HL-60/S4 treated with retinoic acid at 250 ng/mL for 4 days and 3 days (cell line): ENCODE results near the gene CDON.
"Not testable (repeated sequence)": the region's sequence is repeated elsewhere in the genome, so short reads cannot be mapped to it uniquely, and the experiment has no call there.

Source experiments
- in situ Hi-C: fragments of 300-500 bp; cut with MboI; formaldehyde crosslinking; loops from 2 replicates; pipeline ENCODE4 v1.7.0; 2022; ENCODE audit warnings: low sequenced_read_pairs

CDON gene

DNA sequence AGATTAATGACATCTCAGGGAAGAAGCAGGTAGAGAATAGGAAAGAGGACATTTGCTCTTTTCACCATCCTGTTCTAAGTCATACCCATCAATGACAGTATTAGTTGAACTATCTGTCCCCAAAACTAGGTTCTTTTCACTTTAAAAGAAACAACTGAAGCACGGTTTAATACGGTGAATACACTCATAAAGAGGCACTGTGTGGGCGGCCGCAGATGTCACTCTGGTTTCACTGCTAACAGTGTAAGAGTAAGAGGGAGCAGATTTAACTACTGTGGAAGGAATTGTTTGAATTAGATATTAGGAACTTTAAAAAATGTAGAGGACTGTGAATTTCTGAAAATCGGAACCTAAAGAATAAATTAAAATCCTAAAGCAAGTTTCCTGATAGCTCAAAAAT, 67.4 kb downstream of the CDON start:
- in situ Hi-C loops: no loop called here

DNA sequence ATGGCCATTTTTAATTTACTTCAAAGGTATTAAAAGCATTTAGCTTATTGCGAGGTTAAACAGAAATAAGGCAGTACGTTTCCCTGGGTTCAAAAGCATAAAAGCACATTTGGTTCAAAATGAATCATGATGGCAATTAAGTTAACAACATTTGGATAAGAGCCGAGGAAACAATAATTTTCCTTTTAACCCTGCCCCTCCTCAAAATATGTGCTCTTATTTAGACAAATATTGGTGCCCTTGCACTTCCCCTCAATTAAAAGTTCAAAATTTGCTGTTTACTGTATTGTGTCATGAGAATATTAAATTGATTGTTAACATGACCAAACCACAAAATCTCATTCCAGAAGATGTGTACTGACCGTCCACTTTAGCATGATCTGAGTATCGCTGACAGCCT, 68.2 kb downstream of the CDON start:
- in situ Hi-C loops: no loop called here

DNA sequence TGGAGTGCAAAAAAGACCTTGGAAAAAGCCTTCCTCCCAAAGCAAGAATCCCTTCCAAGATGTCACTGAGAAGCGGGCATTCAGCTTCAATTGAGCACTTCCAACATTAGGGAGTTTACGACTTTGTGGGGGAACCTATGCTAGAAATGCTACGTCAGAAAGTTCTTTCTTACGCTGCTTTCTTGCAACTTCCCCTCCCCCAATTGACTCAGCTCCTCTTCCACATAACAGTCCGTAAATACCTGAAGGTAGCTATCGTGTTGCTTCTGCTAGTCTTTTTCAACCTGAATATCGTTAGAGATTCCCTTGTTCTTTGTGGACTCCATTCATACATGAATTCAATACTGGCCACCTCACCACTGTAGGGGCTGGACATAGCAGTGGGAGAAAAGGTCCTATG, 69.8 kb downstream of the CDON start:
- in situ Hi-C loops: no loop called here

DNA sequence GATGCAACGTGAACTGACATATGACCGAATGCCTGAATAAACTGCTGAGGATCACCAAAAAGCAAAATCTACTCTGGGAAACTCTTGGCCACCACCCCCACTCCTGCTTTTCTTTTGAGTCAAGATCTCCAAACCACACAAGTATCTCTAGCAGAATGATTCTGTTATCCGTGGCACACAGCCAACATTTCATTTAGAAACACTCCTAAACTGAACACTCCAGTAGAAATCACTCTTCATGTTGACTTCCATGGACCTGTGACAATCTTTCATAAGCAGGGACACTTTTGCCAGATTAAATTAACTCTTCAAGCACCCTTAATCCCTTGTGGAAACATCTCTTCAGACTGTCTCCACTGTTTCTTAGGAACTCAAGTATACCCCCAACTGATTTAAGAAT, 72.4 kb downstream of the CDON start:
- in situ Hi-C loops: no loop called here

DNA sequence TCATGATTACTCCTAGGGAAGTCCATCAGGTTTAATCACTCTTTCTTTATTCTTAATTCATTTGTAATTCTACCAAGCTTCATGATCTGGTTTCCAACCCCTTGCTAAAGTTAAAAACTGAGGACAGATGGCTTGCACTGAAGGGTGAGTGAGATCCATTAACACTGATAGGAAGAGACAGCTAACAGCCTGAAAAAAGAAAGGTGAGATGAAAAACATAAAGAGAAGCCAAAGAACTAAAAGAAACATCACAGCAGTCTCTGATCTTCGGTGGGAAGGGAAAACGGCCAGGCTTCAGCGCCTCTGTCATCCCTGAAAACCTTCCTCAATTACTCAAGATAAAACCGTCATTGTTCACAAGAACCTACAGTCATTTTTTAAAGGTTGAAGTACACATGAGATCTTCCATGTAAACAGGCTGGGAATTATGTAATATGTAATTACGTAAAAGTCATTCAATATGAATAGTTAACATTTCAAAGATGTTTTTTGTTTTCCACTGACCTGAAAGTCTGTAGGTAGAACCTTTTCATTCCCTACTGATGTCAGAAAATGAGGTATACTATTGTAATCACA, 75.5 kb downstream of the CDON start:
- in situ Hi-C loops: no loop called here

DNA sequence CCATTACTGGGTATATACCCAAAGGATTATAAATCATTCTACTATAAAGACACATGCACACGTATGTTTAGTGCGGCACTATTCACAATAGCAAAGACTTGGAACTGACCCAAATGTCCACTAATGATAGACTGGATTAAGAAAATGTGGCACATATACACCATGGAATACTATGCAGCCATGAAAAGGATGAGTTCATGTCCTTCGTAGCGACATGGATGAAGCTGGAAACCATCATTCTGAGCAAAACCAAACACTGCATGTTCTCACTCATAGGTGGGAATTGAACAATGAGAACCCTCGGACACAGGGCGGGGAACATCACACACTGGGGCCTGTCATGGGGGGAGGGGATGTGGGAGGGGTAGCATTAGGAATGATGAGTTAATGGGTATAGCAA, 76.7 kb downstream of the CDON start:
- in situ Hi-C loops: not testable (repeated sequence)

DNA sequence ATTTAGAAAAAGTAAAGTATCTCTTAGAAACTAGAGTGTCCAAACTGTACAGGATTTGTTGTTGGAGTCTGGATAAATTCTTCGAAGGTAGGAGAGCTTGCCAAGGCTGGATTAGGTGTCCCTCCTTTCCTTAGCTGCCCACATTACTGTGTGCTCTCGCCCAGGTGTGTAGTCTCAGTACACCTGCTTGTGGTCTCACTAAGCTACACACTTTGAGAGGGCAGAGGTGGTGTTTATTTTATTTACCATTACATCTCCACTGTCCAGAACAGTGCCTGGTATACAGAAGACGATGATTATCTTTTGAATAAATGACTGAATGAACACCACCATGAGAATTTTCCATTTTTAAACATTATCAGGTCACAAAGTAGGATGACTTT, 80.3 kb downstream of the CDON start:
- in situ Hi-C loops: no loop called here

DNA sequence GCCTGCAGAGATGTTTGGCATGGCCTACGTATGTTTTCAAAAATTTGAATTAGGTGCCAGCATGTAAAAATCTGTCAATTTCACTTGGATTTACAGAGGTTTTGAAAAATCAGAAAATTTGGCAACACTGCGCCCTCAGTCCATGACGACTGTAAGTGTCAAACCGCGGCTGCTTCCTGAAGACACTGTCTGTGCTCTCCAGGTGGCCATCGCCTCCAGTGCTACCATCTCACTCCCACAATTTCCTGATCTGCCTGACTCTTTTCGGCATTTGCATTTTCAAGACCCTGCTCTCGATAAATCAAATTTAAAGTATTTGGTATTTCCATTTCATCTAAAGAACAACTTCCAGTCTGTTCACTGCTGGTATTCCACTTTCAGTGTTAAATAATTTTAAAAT, 82.2 kb downstream of the CDON start:
- in situ Hi-C loops: no loop called here

DNA sequence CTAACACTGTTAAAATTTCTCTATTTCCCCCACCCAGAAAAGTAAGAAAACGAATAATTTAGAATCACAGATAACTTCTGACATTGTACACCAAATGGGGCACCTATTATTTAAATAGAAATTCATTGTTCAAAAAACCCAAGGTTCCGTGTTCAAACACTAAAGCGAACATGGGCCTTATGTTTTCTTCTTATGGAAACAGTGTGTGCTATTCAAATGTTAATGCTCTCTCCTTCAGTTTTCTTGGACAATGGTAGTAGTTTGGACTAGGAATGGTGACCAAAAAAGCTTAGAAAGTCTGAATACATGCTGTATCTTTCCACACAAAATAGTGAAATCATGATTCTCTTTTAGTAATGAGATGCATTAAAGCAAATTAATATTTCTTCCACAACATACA, 83.2 kb downstream of the CDON start:
- in situ Hi-C loops: no loop called here

DNA sequence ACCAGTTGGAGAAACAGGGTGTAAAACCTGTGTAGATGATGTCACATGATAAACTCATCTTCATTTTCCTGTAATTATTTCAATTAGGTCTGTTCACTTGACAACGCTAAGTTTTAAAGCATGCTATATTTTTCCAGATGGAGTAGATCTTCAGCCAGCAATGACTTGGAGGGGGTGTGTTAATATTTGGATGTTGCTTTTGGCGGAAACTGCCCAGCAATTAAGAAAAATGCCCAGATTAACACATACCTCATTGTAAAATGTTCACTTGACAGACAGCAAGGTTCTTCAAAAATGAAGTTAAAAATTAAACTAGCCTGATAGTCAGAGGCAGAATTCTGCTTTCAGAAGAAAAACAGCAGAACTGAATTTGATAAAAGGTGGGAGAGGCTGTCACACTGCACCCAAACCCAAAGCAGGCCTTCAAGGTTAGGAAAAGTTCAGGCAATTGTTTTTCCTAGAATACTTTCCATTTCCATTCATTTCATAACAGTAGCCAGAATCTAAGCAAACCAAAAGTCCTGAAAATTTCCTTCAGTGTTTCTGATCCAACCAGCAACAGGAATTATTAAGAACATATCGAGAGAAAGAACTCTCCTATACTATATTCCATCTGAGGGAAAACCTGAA, 83.8 kb downstream of the CDON start:
- in situ Hi-C loops: no loop called here

DNA sequence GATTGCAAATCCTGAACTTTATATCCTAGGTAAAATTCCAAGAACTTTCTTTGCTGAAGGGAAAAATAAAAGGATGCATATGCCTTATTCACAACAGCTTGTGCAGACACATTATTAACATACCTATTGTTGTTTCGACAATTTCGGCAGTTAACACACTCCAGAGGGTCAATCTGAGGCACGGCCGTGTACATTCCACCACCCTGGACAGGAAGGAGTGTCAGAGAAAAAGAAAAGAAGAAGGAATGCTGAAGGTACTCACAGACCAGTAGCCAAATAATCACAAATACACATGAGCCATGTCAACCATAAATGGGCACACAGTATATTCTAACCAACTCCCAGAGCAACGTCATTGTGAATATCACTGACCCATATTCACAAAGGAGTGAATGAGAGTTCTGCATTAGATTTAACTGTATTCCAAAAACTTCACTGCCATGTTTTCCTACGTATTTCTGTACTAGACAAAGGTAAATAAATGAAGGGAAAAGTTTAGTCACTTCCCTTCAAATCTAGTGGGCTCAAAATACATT, 84.4 kb downstream of the CDON start:
- in situ Hi-C loops: no loop called here

DNA sequence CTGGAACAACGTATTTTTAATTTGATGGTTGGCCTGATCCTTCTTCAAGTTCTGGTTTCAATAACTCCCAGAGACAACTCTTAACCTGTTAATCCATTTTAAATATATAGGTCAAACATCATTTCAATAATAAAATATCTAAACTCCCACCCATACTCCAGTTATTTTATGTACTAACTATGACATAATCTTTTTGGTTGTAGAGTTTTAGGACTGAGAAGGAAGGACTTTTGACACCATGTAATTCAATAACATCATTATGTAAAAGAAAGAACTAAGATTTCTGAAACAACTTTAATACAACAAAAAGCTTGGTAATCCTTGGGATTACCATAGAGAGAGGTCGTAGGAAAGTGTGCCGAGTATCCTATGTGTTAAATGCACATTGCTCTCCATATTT, 85.3 kb downstream of the CDON start:
- in situ Hi-C loops: no loop called here

DNA sequence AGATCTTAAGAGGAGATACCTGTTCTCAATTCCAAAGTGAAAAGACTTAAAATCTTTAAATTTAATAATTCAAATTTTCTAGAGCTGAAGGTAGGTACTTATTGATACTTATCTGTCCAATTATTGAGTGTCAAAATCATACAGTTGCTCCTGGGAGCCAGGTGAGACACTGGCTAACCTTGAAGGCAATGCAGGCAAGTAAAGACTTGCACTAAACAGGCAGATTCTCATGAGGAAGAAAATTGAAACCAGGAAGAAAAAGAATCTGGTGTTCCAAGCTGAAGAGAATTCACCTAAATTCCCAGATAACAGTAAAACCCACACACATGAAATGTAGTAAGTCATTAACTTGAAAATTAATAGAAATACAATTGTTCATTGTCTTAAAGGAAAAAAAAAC, 86.5 kb downstream of the CDON start:
- in situ Hi-C loops: no loop called here

DNA sequence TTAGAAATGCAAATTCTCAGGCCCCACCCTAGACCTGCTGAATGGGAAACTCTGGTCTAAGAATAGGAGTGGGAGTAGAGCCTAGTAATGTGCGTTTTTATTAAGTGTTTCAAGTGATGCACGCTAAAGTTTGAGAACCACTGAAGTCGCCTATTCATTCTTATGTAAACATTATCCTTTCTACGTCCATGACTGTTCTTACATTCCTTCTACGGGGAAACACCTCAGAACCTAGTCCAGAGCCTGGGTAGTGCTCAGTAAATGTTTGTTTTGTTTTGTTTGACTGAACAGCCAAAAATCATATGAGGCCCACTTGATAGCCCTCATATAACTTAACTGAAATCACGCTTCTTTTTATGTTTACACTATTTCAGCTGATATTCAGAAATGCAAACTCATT, 87.0 kb downstream of the CDON start:
- in situ Hi-C loops: no loop called here

DNA sequence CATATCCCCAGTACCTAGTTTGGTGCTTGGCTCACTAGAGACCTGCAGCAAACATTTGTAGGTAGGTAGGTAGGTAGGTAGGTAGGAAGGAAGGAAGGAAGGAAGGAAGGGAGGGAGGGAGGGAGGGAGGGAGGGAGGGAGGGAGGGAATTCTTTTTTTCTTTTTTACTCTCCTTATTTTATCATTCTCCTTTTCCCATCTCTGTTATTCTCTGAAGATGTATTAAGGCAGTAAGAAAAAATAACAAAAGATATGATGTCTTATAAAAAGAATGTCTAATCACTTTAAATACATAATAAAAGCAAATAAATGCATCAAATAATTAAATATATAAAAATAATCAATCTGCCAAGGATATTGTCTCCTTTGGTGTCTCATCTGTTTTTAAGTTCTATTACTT, 88.4 kb downstream of the CDON start:
- in situ Hi-C loops: no loop called here

DNA sequence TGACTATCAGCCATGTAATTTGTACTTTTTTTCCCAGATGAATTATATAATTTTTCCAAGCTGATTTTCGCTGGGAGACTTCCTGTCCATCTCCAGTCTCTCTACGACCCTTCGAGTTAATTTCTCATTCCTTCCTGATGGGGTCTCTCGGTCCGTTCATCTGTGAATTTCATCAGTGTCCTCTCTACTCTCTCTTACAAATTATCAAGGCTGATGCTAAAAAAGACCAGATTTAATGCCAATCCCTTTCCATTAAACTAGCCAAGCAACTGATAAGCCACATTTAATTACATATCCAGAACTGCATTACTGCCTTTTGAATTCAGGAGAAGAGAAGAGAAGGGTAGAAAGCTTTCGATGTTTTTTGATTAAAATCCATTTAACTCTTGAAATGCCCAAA, 91.0 kb downstream of the CDON start:
- in situ Hi-C loops: no loop called here

DNA sequence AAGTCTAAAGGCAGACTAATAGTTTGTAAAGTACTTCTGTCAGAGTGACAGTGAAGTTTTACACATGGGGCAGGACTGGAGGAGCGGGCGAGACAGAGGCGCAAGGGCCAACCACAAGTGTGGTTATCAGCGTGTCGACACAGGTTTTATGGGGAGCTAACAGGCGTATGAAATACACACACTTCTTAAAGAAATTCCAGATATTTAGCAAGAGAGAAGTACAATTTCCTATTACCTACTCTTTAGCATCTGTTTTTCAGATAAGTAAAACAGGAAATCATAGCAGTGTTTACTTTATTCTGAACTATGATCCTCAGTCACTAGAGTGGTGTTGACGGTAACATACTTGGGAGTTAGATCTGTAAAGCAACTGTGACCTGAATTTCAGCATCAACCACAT, 94.3 kb downstream of the CDON start:
- in situ Hi-C loops: no loop called here

DNA sequence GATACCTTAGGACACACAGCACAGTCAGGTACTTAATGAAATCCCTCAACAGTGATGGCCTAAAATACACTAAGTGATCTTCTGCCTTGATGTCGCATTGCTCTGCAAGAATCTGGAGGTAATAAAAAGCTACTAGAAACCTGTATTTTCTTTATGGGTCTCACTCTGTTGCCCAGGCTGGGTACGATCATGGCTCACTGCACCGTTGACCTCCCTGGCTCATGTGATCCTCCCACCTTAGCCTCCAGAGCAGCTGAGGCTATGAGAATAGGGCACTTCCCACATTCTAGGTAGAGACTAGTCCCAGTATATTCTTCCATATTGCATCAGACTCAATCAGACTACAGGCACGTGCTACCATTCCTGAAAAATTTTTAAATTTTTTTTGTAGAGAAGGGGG, 95.2 kb downstream of the CDON start:
- in situ Hi-C loops: no loop called here

DNA sequence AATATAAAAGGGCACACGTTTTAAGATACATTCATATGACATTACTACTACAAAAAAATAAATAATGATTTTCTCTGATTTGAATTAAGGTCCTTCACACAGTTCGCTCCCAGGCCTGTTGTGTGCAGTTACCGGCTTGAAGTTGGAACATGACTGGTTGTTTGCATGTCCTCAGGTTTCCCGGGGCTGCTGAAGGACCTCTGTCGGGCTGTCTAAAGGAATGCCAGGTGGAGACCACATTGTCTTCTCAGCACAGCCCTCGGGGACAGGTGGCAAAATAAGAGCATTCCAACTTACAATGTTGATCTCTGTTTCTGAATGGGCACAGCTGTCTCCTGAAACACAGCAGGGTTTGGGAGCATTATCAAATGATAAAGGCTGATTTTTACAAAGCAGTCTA, 101.9 kb downstream of the CDON start:
- in situ Hi-C loops: no loop called here

DNA sequence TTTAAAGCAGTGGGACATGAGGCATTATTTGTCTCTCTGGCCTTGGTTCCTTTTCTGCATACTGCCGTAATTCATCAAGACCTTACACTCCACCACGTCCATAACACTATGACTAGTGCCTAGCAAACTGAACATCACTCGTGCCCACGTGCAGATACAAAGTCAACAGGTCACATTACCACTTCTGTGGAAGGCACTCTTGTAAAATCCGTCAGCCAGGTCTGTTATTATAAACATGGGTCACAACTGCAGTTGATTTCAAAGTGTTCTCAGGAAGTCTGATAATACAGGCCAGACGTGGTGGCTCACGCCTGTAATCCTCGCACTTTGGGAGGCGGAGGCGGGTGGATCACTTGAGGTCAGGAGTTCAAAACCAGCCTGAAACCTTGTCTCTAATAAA, 102.7 kb downstream of the CDON start:
- in situ Hi-C loops: no loop called here

DNA sequence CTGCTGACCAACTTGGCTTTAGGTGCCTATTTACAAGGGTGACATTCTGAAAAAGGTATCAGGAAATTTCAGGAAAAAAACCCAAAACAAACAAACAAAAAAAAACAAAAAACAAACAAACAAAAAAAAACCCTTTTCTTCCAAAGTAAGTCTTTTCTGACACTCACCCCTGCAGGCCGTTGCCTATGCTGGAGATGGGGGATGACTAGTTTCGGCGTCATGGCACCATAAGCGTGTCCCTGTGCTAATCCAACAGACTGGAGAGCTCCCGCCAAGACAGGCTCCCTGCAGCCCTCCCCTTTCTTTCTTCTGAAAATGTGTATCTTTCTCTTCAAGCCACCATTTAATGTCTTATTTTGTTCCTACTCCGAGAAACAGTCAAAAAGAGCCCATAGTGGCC, 103.2 kb downstream of the CDON start:
- in situ Hi-C loops: no loop called here

DNA sequence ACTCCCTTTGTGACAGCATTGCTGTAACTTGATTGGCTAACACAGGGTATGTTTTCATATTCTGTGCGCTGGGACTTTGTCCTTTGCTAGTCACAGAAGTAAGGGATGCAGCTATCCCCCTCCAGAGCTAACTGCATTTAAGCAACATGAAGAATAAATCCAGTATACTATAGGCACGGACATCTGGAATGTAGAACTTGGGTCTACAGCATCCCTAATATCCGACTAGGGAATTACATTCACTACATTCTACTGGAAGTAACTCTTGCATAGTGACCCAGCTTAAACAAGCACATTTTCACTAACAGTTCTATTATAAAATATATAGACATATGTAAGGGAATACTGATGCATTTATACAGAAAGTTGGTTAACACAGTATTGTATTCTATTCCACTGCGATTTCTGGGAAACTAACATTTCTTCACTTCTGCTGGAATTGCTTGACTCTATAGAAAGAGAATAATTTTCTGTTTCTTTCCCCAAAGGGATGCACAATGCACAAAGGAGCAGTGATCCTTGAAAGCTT, 103.7 kb downstream of the CDON start:
- in situ Hi-C loops: no loop called here
